ENCODE measurements around the gene CCDC89. TPM values are rescaled to one million over a fixed set of nuclear protein-coding genes. Genes with fewer than 3 reads are reported as not detected.
A peak's percentile ranks its signal among the peaks of the same experiment; 100 is the strongest.

CCDC89 gene
- total RNA-seq, 2 donors from 2014 or later, result not detected

DNA sequence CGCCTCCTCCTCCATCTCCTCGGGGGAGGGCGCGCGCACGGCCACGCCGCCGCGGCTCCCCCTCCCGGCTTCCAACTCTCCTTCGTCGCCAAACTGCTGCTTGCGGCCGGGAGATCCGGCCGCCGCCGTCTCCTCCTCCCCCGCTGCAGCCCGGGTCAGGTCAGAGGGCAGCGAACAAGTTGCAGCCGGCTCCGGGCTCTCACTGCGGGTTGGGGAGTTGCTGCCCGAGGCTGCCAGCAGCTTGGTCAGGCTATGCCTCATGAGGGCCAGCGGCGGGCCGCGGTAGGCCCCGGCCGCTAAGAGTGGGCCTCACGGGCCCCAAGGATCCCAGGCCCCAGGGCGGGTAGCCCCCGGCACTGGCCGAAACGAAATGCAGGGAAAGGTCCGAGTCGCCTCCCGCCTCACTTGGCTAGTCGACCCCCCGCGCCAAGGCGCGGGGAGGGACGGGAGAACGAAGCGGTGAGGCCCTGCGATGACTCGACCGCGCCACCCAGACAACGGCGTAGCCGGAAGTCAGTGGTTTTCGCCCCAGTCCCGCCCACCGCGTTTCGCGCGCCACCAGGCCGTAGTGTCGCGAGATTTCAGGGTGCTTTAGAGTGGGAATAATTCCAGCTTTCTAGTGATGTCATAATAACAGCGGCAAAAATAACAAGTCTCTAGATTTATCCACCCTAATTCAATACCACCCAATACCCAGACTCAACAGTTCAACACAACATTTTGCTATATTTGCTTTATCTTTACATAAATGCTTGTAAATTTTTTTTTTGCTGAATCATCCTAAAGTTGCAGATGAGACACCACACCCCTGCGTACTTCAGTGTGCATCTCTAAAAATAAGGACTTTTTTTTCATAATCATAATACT lies 21.1 kb downstream of the CCDC89 start, which contains the start of gene CREBZF:
Gene CREBZF (minus strand): TSS at position 515 of the 867 bp plus-strand sequence. CDS start 254 bp downstream, at position 261.
- Histone ChIP-seq H3K9me3 (ENCODE audit: control insufficient read depth, low read length) (no peaks in the 10 kb centered on the region), H3K27ac (ENCODE audit: low read depth, low read length) (peak within 1 kb of the TSS; percentile 98), H3K27me3 (ENCODE audit: control insufficient read depth, insufficient read depth, low read length, poor library complexity, severe bottlenecking) (no peaks in the 10 kb centered on the region), H3K4me1 (ENCODE audit: control insufficient read depth, insufficient read depth, low read length) (no peaks in the 10 kb centered on the region), H3K9ac (ENCODE audit: extremely low read depth, low read length, poor library complexity, severe bottlenecking) (peak within 1 kb of the TSS; percentile 95), H3K4me3 (ENCODE audit: low read length) (peak within 1 kb of the TSS; percentile 97), H3K36me3 (ENCODE audit: control insufficient read depth, insufficient read depth, low read length) (peaks cover 28% of the 10 kb centered on the region)
- peak; percentile 97 for DNase-seq
- no peaks in the 10 kb centered on the region for H3K27me3 Mint-ChIP-seq (ENCODE audit: insufficient read depth)
- peaks cover 21% of the 10 kb centered on the region for H3K4me1 Mint-ChIP-seq
- WGBS, 2 experiments (ENCODE audit: insufficient coverage in 1 of 2, insufficient read length in 1 of 2), result 1 to 4% methylated on average over 18 to 67 of the region's 67 CpGs
- TF ChIP-seq, protein P1, sequence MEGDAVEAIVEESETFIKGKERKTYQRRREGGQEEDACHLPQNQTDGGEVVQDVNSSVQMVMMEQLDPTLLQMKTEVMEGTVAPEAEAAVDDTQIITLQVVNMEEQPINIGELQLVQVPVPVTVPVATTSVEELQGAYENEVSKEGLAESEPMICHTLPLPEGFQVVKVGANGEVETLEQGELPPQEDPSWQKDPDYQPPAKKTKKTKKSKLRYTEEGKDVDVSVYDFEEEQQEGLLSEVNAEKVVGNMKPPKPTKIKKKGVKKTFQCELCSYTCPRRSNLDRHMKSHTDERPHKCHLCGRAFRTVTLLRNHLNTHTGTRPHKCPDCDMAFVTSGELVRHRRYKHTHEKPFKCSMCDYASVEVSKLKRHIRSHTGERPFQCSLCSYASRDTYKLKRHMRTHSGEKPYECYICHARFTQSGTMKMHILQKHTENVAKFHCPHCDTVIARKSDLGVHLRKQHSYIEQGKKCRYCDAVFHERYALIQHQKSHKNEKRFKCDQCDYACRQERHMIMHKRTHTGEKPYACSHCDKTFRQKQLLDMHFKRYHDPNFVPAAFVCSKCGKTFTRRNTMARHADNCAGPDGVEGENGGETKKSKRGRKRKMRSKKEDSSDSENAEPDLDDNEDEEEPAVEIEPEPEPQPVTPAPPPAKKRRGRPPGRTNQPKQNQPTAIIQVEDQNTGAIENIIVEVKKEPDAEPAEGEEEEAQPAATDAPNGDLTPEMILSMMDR (conservative IDR thresholded peaks at IDR 0.05), result no peak
- H3K9me3 Mint-ChIP-seq, result no peaks in the 10 kb centered on the region
- peaks cover 32% of the 10 kb centered on the region for H3K36me3 Mint-ChIP-seq (ENCODE audit: low read depth)
- H3K4me3 Mint-ChIP-seq, result peak within 1 kb of the TSS; percentile 98
- peak within 1 kb of the TSS; percentile 99 for H3K27ac Mint-ChIP-seq

DNA sequence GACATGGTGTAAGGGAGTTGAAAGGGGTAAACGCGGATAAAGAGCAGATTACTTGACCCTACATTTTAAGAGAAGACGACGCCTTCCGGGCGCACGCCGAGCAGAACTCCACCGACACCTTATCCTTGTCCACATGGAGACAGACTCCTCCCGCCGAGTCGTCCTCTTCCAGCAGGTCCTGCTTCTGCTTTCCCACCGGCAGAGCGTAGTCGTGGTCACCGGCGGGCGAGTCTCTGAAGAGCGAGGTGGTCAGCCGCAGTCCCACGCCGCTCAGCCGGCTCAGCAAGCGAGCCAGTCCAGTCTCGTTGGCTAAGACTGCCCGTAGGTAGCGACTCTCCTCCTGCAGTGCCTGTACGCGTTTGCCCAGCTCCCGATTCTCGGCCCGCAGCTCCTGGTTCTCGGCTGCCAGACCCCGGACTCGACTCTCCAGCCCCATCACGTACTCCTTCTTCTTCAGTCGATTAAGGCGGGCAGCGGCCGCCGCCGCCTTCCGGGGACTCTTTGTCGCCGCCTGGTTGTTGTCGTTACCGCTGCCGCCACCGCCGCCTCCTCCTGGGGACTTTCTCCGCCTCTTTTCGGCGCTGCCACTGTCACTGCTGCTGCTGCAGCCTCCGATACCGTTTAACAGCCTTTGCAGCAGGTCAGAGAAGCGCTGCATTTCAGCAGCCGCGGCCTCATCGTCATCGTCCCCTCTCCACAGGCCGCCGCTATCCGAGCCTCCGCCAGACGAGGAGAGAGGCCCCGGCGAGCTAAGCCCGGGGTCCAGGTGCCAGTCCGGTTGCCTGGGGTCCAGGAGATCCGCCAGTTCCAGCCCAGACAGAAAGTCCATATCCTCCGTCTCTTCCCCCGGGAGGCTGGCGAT lies 22.0 kb downstream of the CCDC89 start:
- Histone ChIP-seq H3K4me3 (ENCODE audit: low read length) (peak overlapping the region; percentile 97), H3K4me1 (ENCODE audit: control insufficient read depth, insufficient read depth, low read length) (no peaks in the 10 kb centered on the region), H3K27me3 (ENCODE audit: control insufficient read depth, insufficient read depth, low read length, poor library complexity, severe bottlenecking) (no peaks in the 10 kb centered on the region), H3K9me3 (ENCODE audit: control insufficient read depth, low read length) (no peaks in the 10 kb centered on the region), H3K36me3 (ENCODE audit: control insufficient read depth, insufficient read depth, low read length) (peaks cover 36% of the 10 kb centered on the region), H3K27ac (ENCODE audit: low read depth, low read length) (peak overlapping the region; percentile 98), H3K9ac (ENCODE audit: extremely low read depth, low read length, poor library complexity, severe bottlenecking) (peak overlapping the region; percentile 95)
- peak overlapping the region; percentile 98 for H3K4me3 Mint-ChIP-seq
- peaks cover 28% of the 10 kb centered on the region for H3K4me1 Mint-ChIP-seq
- TF ChIP-seq, protein P1 (conservative IDR thresholded peaks at IDR 0.05), result peak; percentile 72
- peak overlapping the region; percentile 99 for H3K27ac Mint-ChIP-seq
- no peaks in the 10 kb centered on the region for H3K9me3 Mint-ChIP-seq
- H3K27me3 Mint-ChIP-seq (ENCODE audit: insufficient read depth), result no peaks in the 10 kb centered on the region
- WGBS, 2 experiments (ENCODE audit: insufficient coverage in 1 of 2, insufficient read length in 1 of 2), result 0% methylated on average over 39 to 73 of the region's 73 CpGs
- peaks cover 40% of the 10 kb centered on the region for H3K36me3 Mint-ChIP-seq (ENCODE audit: low read depth)
- peak; percentile 91 for DNase-seq

DNA sequence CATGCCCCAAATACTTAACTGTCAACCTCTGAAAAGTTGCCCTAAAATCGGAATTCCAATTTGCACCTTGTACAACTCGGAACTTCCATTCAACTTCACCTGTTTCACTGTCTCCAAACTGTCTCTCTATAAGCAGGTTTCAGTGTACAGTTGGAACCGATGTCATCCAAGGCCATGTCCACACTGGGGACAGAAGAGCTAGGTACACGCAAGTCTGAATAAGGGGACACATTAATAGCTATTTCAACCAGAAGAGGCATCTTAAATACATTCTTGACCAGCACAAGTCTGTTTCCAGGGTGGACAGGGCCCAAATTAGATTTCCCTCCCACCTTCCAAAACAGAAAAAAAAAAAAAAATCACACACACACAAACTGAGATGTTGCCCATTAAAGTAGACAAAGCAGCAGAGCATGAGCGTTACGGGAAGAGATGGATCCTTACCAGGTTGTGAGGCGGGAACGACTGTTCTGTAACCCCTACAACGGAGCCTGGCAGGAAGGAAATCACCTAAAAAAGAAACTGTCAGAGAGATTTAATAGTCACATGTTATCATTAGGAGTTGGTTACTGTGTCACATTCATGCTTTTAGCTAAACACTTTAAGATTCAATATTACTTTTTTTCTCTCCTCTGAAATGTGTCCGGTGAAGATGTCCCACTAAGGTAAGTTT lies 22.8 kb downstream of the CCDC89 start:
- H3K27me3 ChIP-seq (ENCODE audit: control insufficient read depth, insufficient read depth, low read length, poor library complexity, severe bottlenecking), result no peaks in the 10 kb centered on the region
- peaks cover 44% of the 10 kb centered on the region for H3K36me3 ChIP-seq (ENCODE audit: control insufficient read depth, insufficient read depth, low read length)
- no peaks in the 10 kb centered on the region for H3K4me1 ChIP-seq (ENCODE audit: control insufficient read depth, insufficient read depth, low read length)
- H3K9me3 ChIP-seq (ENCODE audit: control insufficient read depth, low read length), result no peaks in the 10 kb centered on the region
- no peaks in the 10 kb centered on the region for H3K27me3 Mint-ChIP-seq (ENCODE audit: insufficient read depth)
- no peak for DNase-seq
- no peak overlapping the region for H3K27ac ChIP-seq (ENCODE audit: low read depth, low read length)
- H3K4me1 Mint-ChIP-seq, result peaks cover 32% of the 10 kb centered on the region
- WGBS, 2 experiments (ENCODE audit: insufficient coverage in 1 of 2, insufficient read length in 1 of 2), result 2 to 3% methylated on average over 7 to 10 of the region's 10 CpGs
- peak overlapping the region; percentile 97 for H3K4me3 ChIP-seq (ENCODE audit: low read length)
- H3K9ac ChIP-seq (ENCODE audit: extremely low read depth, low read length, poor library complexity, severe bottlenecking), result peak overlapping the region; percentile 95
- TF ChIP-seq, protein P1 (conservative IDR thresholded peaks at IDR 0.05), result no peak
- H3K9me3 Mint-ChIP-seq, result no peaks in the 10 kb centered on the region
- H3K4me3 Mint-ChIP-seq, result peak overlapping the region; percentile 98
- H3K36me3 Mint-ChIP-seq (ENCODE audit: low read depth), result peaks cover 45% of the 10 kb centered on the region
- H3K27ac Mint-ChIP-seq, result peak overlapping the region; percentile 99

All from endodermal cell (in vitro differentiated cells).